HG03175 (cell line): ENCODE measurements around the gene GRHPR.

Experiments
- ATAC-seq: cut with Tn5 transposase; IDR thresholded peaks from one replicate; pipeline ENCODE4 v1.9.1; 2021; ENCODE audit warnings: mild to moderate bottlenecking, moderate library complexity; ENCODE audit not compliant: unreplicated experiment

The GRHPR gene

GRCh38 chr9:37398464-37399025, 24.0 kb upstream of the GRHPR start:
- ATAC-seq = no peak

- ATAC-seq = no peak
Measured at GRCh38 chr9:37399336-37399735, 23.2 kb upstream of the GRHPR start.

- ATAC-seq = no peak
Measured at GRCh38 chr9:37404590-37404989, 17.9 kb upstream of the GRHPR start.

- ATAC-seq = no peak
Measured at GRCh38 chr9:37405350-37405749, 17.1 kb upstream of the GRHPR start.

GRCh38 chr9:37405764-37406380, 16.6 kb upstream of the GRHPR start:
- ATAC-seq = no peak

- ATAC-seq = no peak
Measured at GRCh38 chr9:37406603-37407401, 15.7 kb upstream of the GRHPR start.

- ATAC-seq = no peak
Measured at GRCh38 chr9:37407468-37407867, 15.0 kb upstream of the GRHPR start.

GRCh38 chr9:37408933-37409710, 13.4 kb upstream of the GRHPR start:
- peak; percentile 91 for ATAC-seq

- ATAC-seq = no peak
Measured at GRCh38 chr9:37410354-37410861, 12.1 kb upstream of the GRHPR start.

- peak; percentile 25 for ATAC-seq
Measured at GRCh38 chr9:37410969-37411785, 11.3 kb upstream of the GRHPR start.

GRCh38 chr9:37412431-37413151, 9.9 kb upstream of the GRHPR start:
- no peak for ATAC-seq

- no peak for ATAC-seq
Measured at GRCh38 chr9:37413311-37413710, 9.2 kb upstream of the GRHPR start.

GRCh38 chr9:37414503-37414943, 8.0 kb upstream of the GRHPR start:
- no peak for ATAC-seq

GRCh38 chr9:37415011-37415719, 7.3 kb upstream of the GRHPR start:
- peak; percentile 34 for ATAC-seq

GRCh38 chr9:37417252-37417803, 5.2 kb upstream of the GRHPR start:
- no peak for ATAC-seq

- no peak for ATAC-seq
Measured at GRCh38 chr9:37417857-37418618, 4.5 kb upstream of the GRHPR start.

GRCh38 chr9:37419204-37419603, 3.3 kb upstream of the GRHPR start:
- no peak for ATAC-seq
